GM03348 (cell line): ENCODE measurements around the gene EPHA3.

Experiments used
- DNase-seq: peaks from one replicate; pipeline ENCODE4 v3.0.0; 2012; ENCODE audit warnings: low spot score

EPHA3 gene

GRCh38 chr3:89449086-89449485 lies 341.7 kb downstream of the EPHA3 start:
- no peak for DNase-seq

- no peak for DNase-seq
These were observed 344.6 kb downstream of the EPHA3 start for GRCh38 chr3:89452066-89452465.

- no peak for DNase-seq
These were observed 347.8 kb downstream of the EPHA3 start for GRCh38 chr3:89455240-89455639.

GRCh38 chr3:89467898-89468363 lies 360.5 kb downstream of the EPHA3 start:
- no peak for DNase-seq

- no peak for DNase-seq
These were observed 364.7 kb downstream of the EPHA3 start for GRCh38 chr3:89472101-89472500.

GRCh38 chr3:89474333-89475130 lies 367.1 kb downstream of the EPHA3 start:
- DNase-seq = no peak

GRCh38 chr3:89488800-89489580 lies 381.6 kb downstream of the EPHA3 start:
- DNase-seq = no peak

- no peak for DNase-seq
These were observed 382.7 kb downstream of the EPHA3 start for GRCh38 chr3:89490129-89490528.

GRCh38 chr3:89494734-89495133 lies 387.3 kb downstream of the EPHA3 start:
- DNase-seq = no peak

GRCh38 chr3:89503891-89504391 lies 396.5 kb downstream of the EPHA3 start:
- DNase-seq = no peak

GRCh38 chr3:89504432-89504831 lies 397.0 kb downstream of the EPHA3 start:
- no peak for DNase-seq

- DNase-seq = no peak
These were observed 399.2 kb downstream of the EPHA3 start for GRCh38 chr3:89506462-89507103.

GRCh38 chr3:89521328-89521727 lies 413.9 kb downstream of the EPHA3 start:
- DNase-seq = no peak

GRCh38 chr3:89522155-89522554 lies 414.7 kb downstream of the EPHA3 start:
- no peak for DNase-seq

- no peak for DNase-seq
These were observed 418.2 kb downstream of the EPHA3 start for GRCh38 chr3:89525609-89526008.

- no peak for DNase-seq
These were observed 420.4 kb downstream of the EPHA3 start for GRCh38 chr3:89527736-89528305.
